AG08395 (cell line): ENCODE results near the gene TMEM26.

ENCODE experiments used
- DNase-seq: peaks from one replicate; pipeline ENCODE4 v3.0.0; 2012; ENCODE audit warnings: mixed read lengths, low spot score

The TMEM26 gene

GRCh38 chr10:61452655-61453641 is at the start of gene TMEM26:
Gene TMEM26, minus strand, starts transcription at chr10:61453381. Its CDS starts 300 bp downstream, at chr10:61453081.
- peak; percentile 33 for DNase-seq

DNA sequence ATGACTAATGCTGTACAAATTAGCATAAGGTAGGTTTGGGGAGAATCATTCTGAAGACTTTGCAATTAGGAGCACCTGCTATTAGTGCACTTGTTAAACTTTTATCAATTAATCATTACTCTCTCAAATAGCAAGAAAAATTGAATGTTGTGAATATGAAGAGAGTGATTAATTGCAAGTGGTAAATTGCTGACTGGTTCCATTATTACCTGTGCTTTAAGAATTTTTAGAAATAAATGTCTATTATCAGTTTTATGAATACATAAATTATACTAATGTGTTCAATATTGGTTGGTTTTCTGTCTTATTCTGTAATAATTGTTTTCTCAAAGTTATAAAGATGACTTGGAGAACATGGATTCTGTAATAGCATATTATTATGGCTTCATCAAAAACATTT is 47.3 kb upstream of the TMEM26 start:
- DNase-seq: no peak

DNA sequence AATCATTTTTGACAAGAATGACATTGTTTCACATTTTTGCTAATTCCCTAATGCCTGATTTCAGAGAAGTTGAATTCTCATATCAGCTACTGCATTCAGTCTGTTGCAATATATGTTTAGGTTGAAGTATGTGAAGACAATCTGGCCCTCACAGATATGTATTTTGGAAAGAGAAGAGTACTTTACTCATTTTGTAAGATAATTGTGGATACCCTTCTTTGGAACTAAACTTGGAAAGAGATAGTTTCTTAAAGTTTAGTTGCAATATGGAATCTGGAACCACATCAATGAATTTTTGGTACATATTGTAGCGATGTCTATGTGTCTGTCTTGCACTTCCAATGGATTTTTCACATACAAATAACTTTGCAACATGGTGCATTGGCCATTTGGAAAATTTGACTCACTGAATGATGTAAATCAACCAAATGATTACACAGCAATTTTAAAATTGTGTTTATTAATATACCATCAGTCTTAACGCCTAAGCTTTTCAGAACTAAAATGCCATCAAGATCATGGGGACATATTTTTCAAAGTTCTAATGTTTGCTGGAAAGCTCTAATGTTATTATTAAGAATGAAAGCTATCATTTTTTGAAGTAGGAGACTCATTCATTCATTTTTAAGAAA is 39.3 kb upstream of the TMEM26 start:
- DNase-seq: no peak

- DNase-seq: peak; percentile 61
Measured at GRCh38 chr10:61487506-61487905, 34.3 kb upstream of the TMEM26 start.

GRCh38 chr10:61486738-61487396 is 33.7 kb upstream of the TMEM26 start:
- no peak for DNase-seq

DNA sequence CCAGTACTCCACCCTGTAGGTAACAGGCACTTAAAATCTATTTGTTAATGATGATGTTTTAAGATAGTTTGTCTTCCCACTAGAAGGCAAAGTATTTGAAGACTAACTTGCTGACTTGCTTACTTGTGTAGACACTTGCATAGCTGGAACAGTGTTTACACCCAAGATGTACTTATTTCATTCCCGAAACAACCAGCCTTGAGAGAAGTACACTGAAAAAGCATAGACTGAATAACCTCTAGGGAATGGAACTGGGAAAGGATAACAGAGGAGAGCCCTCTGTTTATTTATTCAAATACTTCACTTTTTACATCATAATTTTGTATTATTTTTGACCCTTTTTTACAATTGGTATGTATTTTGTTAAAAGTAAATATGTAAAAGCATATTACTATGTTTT is 33.1 kb upstream of the TMEM26 start:
- no peak for DNase-seq

- no peak for DNase-seq
Measured at GRCh38 chr10:61481597-61481996, 28.4 kb upstream of the TMEM26 start.

GRCh38 chr10:61480208-61480607 is 27.0 kb upstream of the TMEM26 start:
- no peak for DNase-seq

DNA sequence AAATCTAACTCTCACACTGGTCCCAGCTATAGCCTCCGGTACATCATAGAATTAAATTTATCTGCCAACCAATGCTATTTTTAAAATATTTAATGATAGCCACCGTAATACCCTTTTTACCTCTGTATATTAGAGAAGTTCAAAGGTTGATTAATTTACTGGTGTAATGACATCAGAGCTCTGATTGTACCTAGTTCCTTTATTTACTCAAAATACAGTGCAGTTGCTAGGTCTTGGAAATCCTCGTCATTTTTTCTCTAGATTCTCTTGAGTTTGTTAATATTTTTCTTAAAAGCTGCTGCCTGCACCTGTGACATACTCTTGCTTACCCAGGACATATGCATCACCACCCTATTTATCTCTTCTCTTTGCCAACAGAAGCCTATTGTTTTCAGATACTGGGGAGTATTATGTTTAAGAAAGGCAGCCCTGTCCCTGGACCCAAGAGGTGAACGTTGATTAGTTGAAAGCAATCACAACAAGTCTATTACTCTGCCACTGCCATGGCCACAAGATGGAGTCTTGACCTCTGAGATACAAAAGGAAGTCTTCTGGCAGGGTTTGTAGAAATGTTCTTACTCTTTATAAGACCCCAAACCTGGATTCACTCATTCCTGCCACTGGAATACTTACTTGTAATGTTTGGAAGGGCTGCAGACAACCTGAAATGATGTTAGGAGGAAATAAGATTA is 25.6 kb upstream of the TMEM26 start:
- no peak for DNase-seq

DNA sequence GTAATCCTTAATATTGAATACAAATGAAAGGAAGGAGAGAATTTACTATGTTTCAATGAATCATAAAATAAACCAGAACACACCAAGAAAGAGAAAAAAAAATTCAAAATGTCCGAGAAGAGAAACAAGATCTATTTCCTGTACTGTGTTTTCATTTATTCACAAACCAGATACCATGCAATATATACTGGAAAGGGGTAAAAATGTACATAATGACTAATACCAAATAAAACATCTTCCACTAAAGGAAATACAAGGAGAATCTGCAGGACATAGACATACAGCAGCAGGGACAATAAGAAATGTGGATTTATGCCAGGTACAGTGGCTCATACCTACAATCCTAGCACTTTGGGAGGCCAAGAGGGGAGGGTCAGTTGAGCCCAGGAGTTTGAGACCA is 24.3 kb upstream of the TMEM26 start:
- DNase-seq: no peak

DNA sequence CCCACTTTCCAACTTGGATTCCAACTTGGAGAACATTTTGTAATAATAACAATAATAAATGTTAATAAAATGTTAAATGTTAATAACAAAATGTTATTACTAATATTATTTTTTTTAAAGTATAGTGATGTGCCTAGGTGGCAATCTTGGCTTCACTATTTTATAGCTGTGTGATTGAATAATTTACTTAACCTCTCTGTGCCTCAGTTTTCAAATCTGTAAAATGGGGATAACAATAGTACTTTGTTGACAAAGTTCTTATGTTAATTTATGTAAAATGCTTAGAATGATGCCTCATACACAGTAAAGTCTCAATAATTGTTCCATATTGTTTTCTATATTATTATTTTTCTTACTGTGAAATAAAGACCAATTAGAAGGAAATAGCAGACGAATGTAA is 23.3 kb upstream of the TMEM26 start:
- no peak for DNase-seq

- DNase-seq: peak; percentile 50
Measured at GRCh38 chr10:61475449-61475873, 22.3 kb upstream of the TMEM26 start.

GRCh38 chr10:61472090-61472674 is 19.0 kb upstream of the TMEM26 start:
- no peak for DNase-seq

- no peak for DNase-seq
Measured at GRCh38 chr10:61471491-61471890, 18.3 kb upstream of the TMEM26 start.

GRCh38 chr10:61470740-61471139 is 17.6 kb upstream of the TMEM26 start:
- DNase-seq: no peak

GRCh38 chr10:61465901-61466632 is 12.9 kb upstream of the TMEM26 start:
- DNase-seq: no peak

- DNase-seq: no peak
Measured at GRCh38 chr10:61465171-61465496, 12.0 kb upstream of the TMEM26 start.

DNA sequence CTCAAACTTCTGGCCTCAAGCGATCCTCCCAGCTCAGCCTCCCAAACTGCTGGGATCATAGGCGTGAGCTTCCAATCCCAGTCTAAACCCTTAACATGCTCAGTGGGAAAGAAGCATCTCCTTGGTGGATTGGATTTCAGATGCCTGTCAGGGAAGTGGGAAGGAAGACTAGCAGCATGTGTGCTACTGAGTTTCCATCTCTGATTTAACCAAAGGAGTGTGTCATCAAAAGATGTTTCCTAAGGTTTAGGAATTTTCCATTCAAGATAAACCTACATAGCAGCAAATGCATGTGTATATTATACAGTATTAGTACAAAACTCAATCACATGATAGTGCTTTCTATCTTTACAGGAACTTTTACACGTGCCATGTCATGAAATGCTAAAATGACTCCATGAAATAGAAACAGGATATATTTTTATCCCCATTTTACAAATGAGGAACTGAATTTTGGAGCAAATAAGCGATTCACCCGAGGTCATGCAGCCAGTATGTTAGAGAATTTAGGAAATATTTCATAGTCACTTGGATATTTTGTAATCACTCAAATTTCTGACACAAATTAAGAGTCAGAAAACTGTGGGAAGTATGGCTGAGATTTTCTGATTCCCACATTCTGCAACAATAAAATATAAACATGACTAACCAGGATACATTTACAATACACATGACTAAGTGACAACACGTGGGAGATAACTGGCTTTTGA is 11.4 kb upstream of the TMEM26 start:
- peak; percentile 22 for DNase-seq

DNA sequence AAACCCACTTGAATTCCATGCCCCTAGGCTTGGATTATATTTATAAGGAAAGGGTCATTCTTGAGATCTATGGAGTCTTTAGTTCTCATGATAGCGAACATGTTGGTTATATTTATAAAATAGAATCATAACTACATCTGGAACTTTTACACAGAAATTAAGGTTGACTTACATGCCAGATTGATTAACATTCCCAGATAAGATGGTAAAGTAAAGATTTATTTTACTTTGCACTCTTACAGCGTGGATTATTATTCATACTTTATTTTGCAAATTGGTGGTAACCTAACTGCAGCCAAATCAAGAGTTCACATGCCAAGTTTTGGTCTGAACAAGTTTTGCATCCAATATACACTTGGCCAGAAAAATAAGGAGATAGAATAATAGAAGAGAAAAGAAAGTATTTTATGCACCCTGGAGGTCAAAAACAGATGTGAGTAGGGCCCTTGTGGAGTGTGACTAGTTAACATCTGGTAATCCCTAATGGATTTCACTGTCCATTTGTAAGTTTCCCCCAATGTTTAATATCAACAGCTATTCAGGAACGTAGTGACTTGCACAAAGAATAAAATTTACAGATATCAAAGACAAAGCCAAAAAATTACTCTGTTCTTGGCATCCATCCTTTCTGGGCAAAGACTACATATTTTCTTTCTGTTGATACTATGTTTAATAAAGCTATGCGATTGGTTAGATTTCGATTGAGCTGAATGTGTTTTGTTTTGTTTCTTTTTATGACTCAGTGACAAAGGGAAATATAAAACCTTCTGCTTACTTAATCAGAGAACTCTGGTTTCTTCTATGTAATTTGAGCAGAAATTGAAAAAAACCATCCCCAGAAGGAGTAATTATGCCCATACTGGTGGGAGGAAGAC is 10.1 kb upstream of the TMEM26 start:
- peak; percentile 46 for DNase-seq

- DNase-seq: no peak
Measured at GRCh38 chr10:61460835-61461234, 7.7 kb upstream of the TMEM26 start.
